ENCODE results near the gene FRY.
A peak's percentile ranks its signal among the peaks of the same experiment; 100 is the strongest.

Gene FRY

DNA sequence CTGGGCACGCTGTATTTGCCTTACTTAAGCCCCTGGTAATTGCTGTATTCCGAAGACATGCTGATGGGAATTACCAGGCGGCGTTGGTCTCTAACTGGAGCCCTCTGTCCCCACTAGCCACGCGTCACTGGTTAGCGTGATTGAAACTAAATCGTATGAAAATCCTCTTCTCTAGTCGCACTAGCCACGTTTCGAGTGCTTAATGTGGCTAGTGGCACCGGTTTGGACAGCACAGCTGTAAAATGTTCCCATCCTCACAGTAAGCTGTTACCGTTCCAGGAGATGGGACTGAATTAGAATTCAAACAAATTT is 284.4 kb downstream of the FRY start:
- FAIRE-seq (no peak), DNase-seq (ENCODE audit: insufficient read length, low spot score) (peak; percentile 11)
- TF ChIP-seq TAF1 (IDR thresholded peaks at IDR 0.05; ENCODE audit: low read depth, low read length) (no peak), PAX5 (IDR thresholded peaks at IDR 0.05; ENCODE audit: insufficient read depth, low read length, severe bottlenecking) (no peak)

DNA sequence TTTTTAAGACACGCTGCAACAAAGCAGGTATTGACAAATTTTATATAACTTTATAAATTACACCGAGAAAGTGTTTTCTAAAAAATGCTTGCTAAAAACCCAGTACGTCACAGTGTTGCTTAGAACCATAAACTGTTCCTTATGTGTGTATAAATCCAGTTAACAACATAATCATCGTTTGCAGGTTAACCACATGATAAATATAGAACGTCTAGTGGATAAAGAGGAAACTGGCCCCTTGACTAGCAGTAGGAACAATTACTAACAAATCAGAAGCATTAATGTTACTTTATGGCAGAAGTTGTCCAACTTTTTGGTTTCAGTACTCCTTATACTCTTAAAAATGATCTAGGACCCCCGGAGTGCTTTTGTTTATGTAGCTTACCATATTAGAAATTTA is 284.9 kb downstream of the FRY start:
- FAIRE-seq = no peak

DNA sequence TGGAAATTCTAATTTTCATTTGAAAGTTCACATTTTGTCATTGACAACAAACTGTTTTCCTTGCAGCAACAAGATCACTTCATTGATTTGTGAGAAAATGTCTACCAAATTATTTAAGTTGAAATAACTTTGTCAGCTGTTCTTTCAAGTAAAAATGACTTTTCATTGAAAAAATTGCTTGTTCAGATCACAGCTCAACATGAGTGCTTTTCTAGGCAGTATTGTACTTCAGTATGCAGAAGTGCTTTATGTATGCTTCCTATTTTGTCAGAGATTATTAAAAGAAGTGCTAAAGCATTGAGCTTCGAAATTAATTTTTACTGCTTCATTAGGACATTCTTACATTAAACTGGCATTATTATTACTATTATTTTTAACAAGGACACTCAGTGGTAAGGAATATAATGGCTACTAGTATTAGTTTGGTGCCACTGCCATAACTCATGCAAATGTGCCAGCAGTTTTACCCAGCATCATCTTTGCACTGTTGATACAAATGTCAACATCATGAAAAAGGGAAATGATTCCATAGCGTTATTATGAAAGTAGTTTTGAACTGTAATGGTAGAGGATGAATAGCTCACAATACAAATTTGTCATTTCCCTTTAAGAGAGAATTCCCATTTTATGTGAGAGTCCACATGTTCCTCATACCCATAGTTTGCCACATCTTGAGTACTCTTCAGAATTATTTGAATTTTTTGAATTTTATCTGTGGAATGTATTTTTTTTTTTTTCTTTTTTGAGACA is 286.3 kb downstream of the FRY start:
- DNase-seq (ENCODE audit: insufficient read length, low spot score) (no peak), FAIRE-seq (no peak)

More for the DNA sequence above, 284.9 kb downstream of the FRY start:
- no peak for DNase-seq (ENCODE audit: insufficient read length, low spot score)
- TF ChIP-seq POU2F2 (IDR thresholded peaks at IDR 0.05; ENCODE audit: low read depth, low read length) (no peak), PAX5 (IDR thresholded peaks at IDR 0.05; ENCODE audit: insufficient read depth, low read length, severe bottlenecking) (no peak), POLR2AphosphoS5 (IDR thresholded peaks at IDR 0.05; ENCODE audit: low read depth, low read length) (no peak), TAF1 (IDR thresholded peaks at IDR 0.05; ENCODE audit: low read depth, low read length) (no peak), POLR2A (IDR thresholded peaks at IDR 0.05; ENCODE audit: low read depth, low read length) (no peak), SPI1 (IDR thresholded peaks at IDR 0.05; ENCODE audit: low read depth, low read length) (no peak)

DNA sequence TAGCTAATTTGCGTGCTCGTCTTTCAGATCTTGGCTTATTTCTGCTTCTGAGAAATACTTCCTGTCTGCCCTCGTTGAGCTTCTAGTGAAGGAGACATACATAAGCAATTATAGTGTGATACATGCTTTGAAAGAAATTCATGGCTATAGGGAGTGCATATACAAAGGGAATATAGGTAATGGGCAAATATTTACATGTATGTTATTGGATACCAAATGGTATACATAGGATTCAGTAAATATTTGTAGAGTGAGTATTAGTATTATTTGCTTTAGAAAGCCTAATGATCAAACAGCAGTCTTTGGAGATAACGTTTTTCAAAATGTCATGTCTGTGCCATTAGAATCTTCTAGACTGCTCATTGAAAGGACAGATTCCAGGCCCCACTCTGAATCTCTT is 289.0 kb downstream of the FRY start:
- DNase-seq (ENCODE audit: insufficient read length, low spot score) (no peak), FAIRE-seq (no peak)
- TF ChIP-seq SPI1 (IDR thresholded peaks at IDR 0.05; ENCODE audit: low read depth, low read length) (no peak), TAF1 (IDR thresholded peaks at IDR 0.05; ENCODE audit: low read depth, low read length) (no peak), POU2F2 (IDR thresholded peaks at IDR 0.05; ENCODE audit: low read depth, low read length) (no peak), POLR2A (IDR thresholded peaks at IDR 0.05; ENCODE audit: low read depth, low read length) (no peak), POLR2AphosphoS5 (IDR thresholded peaks at IDR 0.05; ENCODE audit: low read depth, low read length) (no peak), PAX5 (IDR thresholded peaks at IDR 0.05; ENCODE audit: insufficient read depth, low read length, severe bottlenecking) (no peak)

More for the DNA sequence above, 286.3 kb downstream of the FRY start:
- TF ChIP-seq POLR2AphosphoS5 (IDR thresholded peaks at IDR 0.05; ENCODE audit: low read depth, low read length) (no peak), PAX5 (IDR thresholded peaks at IDR 0.05; ENCODE audit: insufficient read depth, low read length, severe bottlenecking) (no peak), SPI1 (IDR thresholded peaks at IDR 0.05; ENCODE audit: low read depth, low read length) (peak; percentile 62), POU2F2 (IDR thresholded peaks at IDR 0.05; ENCODE audit: low read depth, low read length) (no peak), POLR2A (IDR thresholded peaks at IDR 0.05; ENCODE audit: low read depth, low read length) (no peak), TAF1 (IDR thresholded peaks at IDR 0.05; ENCODE audit: low read depth, low read length) (no peak)

DNA sequence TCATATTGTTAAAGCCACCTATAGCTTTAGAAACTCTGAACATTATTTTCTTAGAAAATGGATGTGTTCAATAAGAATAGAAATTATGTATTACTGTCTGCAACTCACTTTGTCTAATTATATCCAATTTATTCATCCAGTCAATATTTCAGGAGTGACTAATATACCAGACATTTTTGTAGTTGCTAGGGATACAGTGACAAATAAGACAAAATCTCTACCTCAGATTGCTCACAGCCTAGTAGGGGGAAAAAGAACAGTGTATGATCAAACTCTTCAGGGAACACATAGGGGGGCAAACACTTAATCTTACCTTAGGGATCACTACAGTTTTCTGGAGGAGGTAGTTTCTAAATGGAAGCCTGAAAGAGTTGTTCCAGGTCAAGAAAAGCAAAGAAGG is 292.3 kb downstream of the FRY start:
- DNase-seq (ENCODE audit: insufficient read length, low spot score) (no peak), FAIRE-seq (no peak)
- no peak for TF ChIP-seq SPI1 (IDR thresholded peaks at IDR 0.05; ENCODE audit: low read depth, low read length)
- no peak for TF ChIP-seq PAX5 (IDR thresholded peaks at IDR 0.05; ENCODE audit: insufficient read depth, low read length, severe bottlenecking)
- TF ChIP-seq POLR2A (IDR thresholded peaks at IDR 0.05; ENCODE audit: low read depth, low read length) = no peak
- TF ChIP-seq POU2F2 (IDR thresholded peaks at IDR 0.05; ENCODE audit: low read depth, low read length) = no peak
- TF ChIP-seq TAF1 (IDR thresholded peaks at IDR 0.05; ENCODE audit: low read depth, low read length) = no peak
- no peak for TF ChIP-seq POLR2AphosphoS5 (IDR thresholded peaks at IDR 0.05; ENCODE audit: low read depth, low read length)

DNA sequence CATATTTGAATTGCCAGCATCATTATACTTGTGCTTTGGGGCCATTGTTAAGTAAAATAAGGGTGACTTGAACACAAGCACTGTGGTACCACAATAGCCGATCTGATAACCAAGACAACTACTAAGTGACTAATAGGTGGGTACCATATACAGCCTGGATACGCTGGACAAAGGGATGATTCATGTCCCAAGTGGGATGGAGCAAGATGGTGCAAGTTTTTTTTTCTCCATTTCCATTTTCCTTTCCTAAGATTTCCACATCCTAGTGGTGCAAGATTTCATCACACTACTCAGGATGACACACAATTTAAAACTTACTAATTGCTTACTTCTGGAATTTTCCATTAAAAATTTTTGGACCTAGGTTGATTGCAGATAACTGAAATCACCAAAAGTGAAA is 298.9 kb downstream of the FRY start:
- TF ChIP-seq TAF1 (IDR thresholded peaks at IDR 0.05; ENCODE audit: low read depth, low read length) (no peak), POLR2AphosphoS5 (IDR thresholded peaks at IDR 0.05; ENCODE audit: low read depth, low read length) (no peak), POLR2A (IDR thresholded peaks at IDR 0.05; ENCODE audit: low read depth, low read length) (no peak), POU2F2 (IDR thresholded peaks at IDR 0.05; ENCODE audit: low read depth, low read length) (no peak)
- no peak for DNase-seq (ENCODE audit: insufficient read length, low spot score)
- no peak for FAIRE-seq

DNA sequence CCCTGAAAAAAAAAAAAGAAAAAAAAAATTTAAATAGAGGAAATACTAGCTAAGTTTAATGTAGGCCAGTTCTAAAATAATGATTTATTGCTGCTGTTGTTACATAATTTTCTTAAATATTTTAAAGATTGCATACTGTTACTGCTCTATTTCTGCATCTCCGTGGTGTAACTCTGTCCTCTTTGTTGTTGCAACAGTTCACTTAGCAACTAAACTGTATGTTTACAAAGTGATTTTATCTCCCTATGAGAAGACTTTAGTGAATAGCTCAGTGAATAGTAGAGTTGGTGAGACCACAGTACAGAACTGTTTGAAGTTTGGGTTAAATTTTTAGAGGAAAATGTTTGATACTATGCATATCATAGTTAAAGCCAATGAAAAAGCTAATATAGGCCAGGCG is 303.1 kb downstream of the FRY start:
- no peak for DNase-seq (ENCODE audit: insufficient read length, low spot score)
- no peak for FAIRE-seq
- TF ChIP-seq POU2F2 (IDR thresholded peaks at IDR 0.05; ENCODE audit: low read depth, low read length) (no peak), POLR2A (IDR thresholded peaks at IDR 0.05; ENCODE audit: low read depth, low read length) (no peak), POLR2AphosphoS5 (IDR thresholded peaks at IDR 0.05; ENCODE audit: low read depth, low read length) (no peak), TAF1 (IDR thresholded peaks at IDR 0.05; ENCODE audit: low read depth, low read length) (no peak), SPI1 (IDR thresholded peaks at IDR 0.05; ENCODE audit: low read depth, low read length) (no peak), PAX5 (IDR thresholded peaks at IDR 0.05; ENCODE audit: insufficient read depth, low read length, severe bottlenecking) (no peak)

DNA sequence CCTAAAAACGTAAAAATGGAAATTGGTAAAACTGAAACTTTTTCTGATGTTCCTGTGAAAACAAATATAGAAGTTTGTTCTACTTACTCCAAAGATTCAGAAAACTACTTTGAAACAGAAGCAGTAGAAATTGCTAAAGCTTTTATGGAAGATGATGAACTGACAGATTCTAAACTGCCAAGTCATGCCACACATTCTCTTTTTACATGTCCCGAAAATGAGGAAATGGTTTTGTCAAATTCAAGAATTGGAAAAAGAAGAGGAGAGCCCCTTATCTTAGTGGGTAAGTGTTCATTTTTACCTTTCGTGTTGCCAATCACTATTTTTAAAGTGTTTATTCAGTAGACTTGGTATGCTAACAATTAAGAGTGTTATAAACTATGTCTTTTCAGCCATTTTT is 309.3 kb downstream of the FRY start:
- FAIRE-seq (no peak), DNase-seq (ENCODE audit: insufficient read length, low spot score) (no peak)
- TF ChIP-seq POU2F2 (IDR thresholded peaks at IDR 0.05; ENCODE audit: low read depth, low read length) = no peak
- TF ChIP-seq PAX5 (IDR thresholded peaks at IDR 0.05; ENCODE audit: insufficient read depth, low read length, severe bottlenecking) = no peak
- no peak for TF ChIP-seq TAF1 (IDR thresholded peaks at IDR 0.05; ENCODE audit: low read depth, low read length)
- no peak for TF ChIP-seq POLR2A (IDR thresholded peaks at IDR 0.05; ENCODE audit: low read depth, low read length)
- TF ChIP-seq POLR2AphosphoS5 (IDR thresholded peaks at IDR 0.05; ENCODE audit: low read depth, low read length) = no peak
- TF ChIP-seq SPI1 (IDR thresholded peaks at IDR 0.05; ENCODE audit: low read depth, low read length) = peak; percentile 34; the same call in 1 of the 2 replicates

DNA sequence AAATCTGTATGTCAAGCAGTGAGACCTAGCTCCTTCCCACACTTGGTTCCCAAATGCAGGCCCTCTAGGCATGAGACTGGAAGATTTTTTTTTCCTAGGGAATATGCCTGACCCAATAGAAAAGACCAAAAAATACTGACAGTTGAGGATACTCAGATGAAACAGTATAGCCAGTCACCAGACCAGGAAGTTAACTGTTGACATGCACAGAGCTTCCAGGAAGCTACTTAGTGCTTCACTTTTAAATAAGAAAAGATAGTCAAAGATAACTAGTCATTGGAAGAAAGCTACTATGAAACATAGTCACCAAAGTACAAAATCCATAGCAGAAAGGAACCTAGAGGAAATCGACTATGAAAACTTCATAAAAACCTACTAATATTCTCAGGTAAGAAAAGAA is 316.1 kb downstream of the FRY start:
- TF ChIP-seq POU2F2 (IDR thresholded peaks at IDR 0.05; ENCODE audit: low read depth, low read length) = no peak
- no peak for TF ChIP-seq SPI1 (IDR thresholded peaks at IDR 0.05; ENCODE audit: low read depth, low read length)
- TF ChIP-seq POLR2A (IDR thresholded peaks at IDR 0.05; ENCODE audit: low read depth, low read length) = no peak
- TF ChIP-seq TAF1 (IDR thresholded peaks at IDR 0.05; ENCODE audit: low read depth, low read length) = no peak
- no peak for TF ChIP-seq POLR2AphosphoS5 (IDR thresholded peaks at IDR 0.05; ENCODE audit: low read depth, low read length)
- TF ChIP-seq PAX5 (IDR thresholded peaks at IDR 0.05; ENCODE audit: insufficient read depth, low read length, severe bottlenecking) = no peak
- no peak for FAIRE-seq
- no peak for DNase-seq (ENCODE audit: insufficient read length, low spot score)

All from GM12891 (cell line).